Activated CD8-positive, alpha-beta T cell treated with anti-CD3 and anti-CD28 coated beads for 36 hours (primary cell): ENCODE data around the gene APBA3. TPM values are rescaled to one million over a fixed set of nuclear protein-coding genes. Genes with fewer than 3 reads are reported as not detected.

Experiments used
- ATAC-seq: fragments of 200-7000 bp; cut with Tn5 transposase; one replicate; pipeline ENCODE4 v1.10.0; 2021; ENCODE audit warnings: mild to moderate bottlenecking, moderate library complexity
- CTCF ChIA-PET: fragments of 350-600 bp; sonication (Branson Sonifier 250); formaldehyde crosslinking; loops from one replicate; lab custom pipeline; 2021; ENCODE audit warnings: antibody characterized with exemption; lab: Charles Lee
- POLR2A ChIA-PET: fragments of 350-600 bp; sonication (Branson Sonifier 250); formaldehyde crosslinking; loops from one replicate; lab custom pipeline; 2021; ENCODE audit warnings: antibody characterized with exemption; lab: Charles Lee
- DNase-seq: peaks from one replicate; pipeline ENCODE4 v3.0.0-alpha.2; 2020
- H3K27ac Mint-ChIP-seq: one replicate; pipeline ENCODE4 v1.8.0; 2021; ENCODE audit warnings: mild to moderate bottlenecking, mixed read lengths
- H3K27me3 Mint-ChIP-seq: one replicate; pipeline ENCODE4 v1.8.0; 2021; ENCODE audit warnings: mixed read lengths
- H3K36me3 Mint-ChIP-seq: one replicate; pipeline ENCODE4 v1.8.0; 2021; ENCODE audit warnings: low read depth, mixed read lengths
- H3K4me1 Mint-ChIP-seq: one replicate; pipeline ENCODE4 v1.8.0; 2021; ENCODE audit warnings: low read depth, mixed read lengths
- H3K4me3 Mint-ChIP-seq: one replicate; pipeline ENCODE4 v1.8.0; 2021; ENCODE audit warnings: mild to moderate bottlenecking, moderate library complexity, mixed read lengths
- H3K9me3 Mint-ChIP-seq: one replicate; pipeline ENCODE4 v1.8.0; 2021; ENCODE audit warnings: mixed read lengths
- intact Hi-C: fragments of 100-400 bp; cut with micrococcal nuclease; formaldehyde crosslinking; loops from one replicate; pipeline ENCODE4 v1.10.0; 2022
- total RNA-seq, 2 experiments: library from RNA; stranded (reverse); gene quantifications; one replicate each; pipeline ENCODE4 v1.2.3, GENCODE V29; 2021
- TF ChIP-seq, protein P1 (sequence below): fragments of 200-600 bp; IDR thresholded peaks from one replicate; pipeline ENCODE4 v1.8.0; 2022; ENCODE audit warnings: antibody characterized with exemption, mild to moderate bottlenecking

APBA3 gene
- total RNA-seq, 2 experiments from 2014 or later = 28.0 to 29.1 TPM

DNA sequence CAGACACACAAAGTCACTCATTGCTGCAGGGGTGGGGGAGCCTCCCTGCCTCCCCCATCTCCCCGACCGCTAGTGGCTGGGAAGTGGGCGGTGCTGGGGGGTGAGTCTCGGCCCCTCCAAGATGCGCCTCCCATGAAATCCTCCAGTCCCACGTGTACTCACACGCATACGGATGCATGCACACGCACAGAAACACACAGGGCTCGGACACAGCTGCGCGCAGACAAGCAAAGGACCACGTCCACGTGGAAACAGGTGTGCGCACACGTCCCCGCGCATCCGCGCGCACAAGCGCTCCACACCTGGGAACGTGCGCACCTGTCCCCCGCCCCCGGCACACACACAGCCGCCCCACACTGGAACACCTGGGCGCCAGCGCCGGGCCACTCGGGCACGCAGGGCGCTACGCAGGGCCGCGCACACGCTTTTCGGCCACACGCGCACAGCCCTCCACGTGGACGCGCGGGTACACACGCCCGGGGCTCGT is 24.0 kb upstream of the APBA3 start:
- intact Hi-C loops = no loop called here
- CTCF ChIA-PET = interaction anchor here (2.6 to 3.4 kb wide), 2 partner anchors 33 to 37 kb away, joined by 12 to 13 read pairs; no protein-coding TSS in a partner anchor

DNA sequence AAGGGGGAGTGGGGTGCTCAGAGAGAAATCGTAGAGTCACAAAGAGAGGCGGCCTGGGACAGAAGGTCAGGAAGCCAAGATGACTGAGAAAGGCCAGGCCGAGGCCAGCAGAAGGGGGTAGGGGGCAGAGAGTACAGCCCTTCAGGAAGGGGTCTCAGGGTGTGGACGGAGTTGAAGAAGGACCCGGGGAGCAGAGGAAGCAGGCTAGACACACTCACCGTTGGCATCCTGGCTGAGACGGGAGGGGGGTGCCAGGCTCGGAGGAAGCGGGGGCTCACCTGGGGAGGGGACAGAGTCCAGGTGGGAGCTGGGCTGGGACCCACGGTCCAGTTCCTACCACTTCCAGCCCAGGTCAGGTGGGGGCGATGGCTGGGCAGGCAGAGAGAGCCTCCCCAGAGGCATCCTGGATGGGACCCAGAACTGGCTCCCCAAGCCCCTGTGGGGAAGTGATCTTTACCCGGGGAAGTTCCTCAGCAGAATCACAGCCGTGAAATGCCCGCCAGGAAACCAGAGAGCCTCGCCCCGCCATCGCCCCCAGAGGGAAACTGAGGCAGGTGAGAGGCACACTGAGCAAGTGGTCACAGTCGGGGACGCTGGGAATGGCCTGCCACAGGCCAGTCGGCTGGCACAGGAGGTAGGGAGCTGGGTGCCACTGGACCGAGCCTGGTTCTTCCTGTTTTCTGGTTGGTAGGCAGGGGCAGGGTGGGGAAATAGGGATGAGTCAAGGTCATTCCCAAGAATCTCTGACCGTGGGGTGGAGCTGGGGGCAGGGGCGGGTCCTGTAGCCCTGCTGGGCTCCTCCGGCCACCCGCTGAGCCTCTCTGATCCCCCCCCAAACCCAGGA is 23.3 kb upstream of the APBA3 start:
- peak overlapping the region; percentile 80 for H3K27ac Mint-ChIP-seq
- H3K9me3 Mint-ChIP-seq = peaks cover 17% of the 10 kb centered on the region
- H3K4me1 Mint-ChIP-seq = peaks cover 13% of the 10 kb centered on the region
- CTCF ChIA-PET = interaction anchor here (1.0 to 3.4 kb wide), 6 partner anchors 13 to 64 kb away, joined by 3 to 15 read pairs (median 9); partner anchors contain the start of genes APBA3, MRPL54 and RAX2
- no peaks in the 10 kb centered on the region for H3K27me3 Mint-ChIP-seq
- DNase-seq (no peak), ATAC-seq (no peak)
- TF ChIP-seq, protein P1, sequence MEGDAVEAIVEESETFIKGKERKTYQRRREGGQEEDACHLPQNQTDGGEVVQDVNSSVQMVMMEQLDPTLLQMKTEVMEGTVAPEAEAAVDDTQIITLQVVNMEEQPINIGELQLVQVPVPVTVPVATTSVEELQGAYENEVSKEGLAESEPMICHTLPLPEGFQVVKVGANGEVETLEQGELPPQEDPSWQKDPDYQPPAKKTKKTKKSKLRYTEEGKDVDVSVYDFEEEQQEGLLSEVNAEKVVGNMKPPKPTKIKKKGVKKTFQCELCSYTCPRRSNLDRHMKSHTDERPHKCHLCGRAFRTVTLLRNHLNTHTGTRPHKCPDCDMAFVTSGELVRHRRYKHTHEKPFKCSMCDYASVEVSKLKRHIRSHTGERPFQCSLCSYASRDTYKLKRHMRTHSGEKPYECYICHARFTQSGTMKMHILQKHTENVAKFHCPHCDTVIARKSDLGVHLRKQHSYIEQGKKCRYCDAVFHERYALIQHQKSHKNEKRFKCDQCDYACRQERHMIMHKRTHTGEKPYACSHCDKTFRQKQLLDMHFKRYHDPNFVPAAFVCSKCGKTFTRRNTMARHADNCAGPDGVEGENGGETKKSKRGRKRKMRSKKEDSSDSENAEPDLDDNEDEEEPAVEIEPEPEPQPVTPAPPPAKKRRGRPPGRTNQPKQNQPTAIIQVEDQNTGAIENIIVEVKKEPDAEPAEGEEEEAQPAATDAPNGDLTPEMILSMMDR = no peak
- H3K36me3 Mint-ChIP-seq = peaks cover 33% of the 10 kb centered on the region
- intact Hi-C loops = loop anchor here (5.0 kb wide), 1 partner anchor 37 kb away; no protein-coding TSS in a partner anchor
- POLR2A ChIA-PET = interaction anchor here (1.0 to 3.1 kb wide), 6 partner anchors 9 to 33 kb away, joined by 3 to 15 read pairs (median 4); partner anchors contain the start of gene MRPL54
- peak overlapping the region; percentile 84 for H3K4me3 Mint-ChIP-seq

More for the DNA sequence above, 24.0 kb upstream of the APBA3 start:
- H3K4me1 Mint-ChIP-seq = peaks cover 13% of the 10 kb centered on the region
- peak overlapping the region; percentile 80 for H3K27ac Mint-ChIP-seq
- peak overlapping the region; percentile 84 for H3K4me3 Mint-ChIP-seq
- DNase-seq (peak; percentile 48), ATAC-seq (peak; percentile 25)
- peaks cover 33% of the 10 kb centered on the region for H3K36me3 Mint-ChIP-seq
- H3K27me3 Mint-ChIP-seq = no peaks in the 10 kb centered on the region
- POLR2A ChIA-PET = interaction anchor here (1.0 to 3.1 kb wide), 5 partner anchors 8 to 26 kb away, joined by 3 to 15 read pairs (median 5); partner anchors contain the start of gene MRPL54
- H3K9me3 Mint-ChIP-seq = peaks cover 17% of the 10 kb centered on the region
- TF ChIP-seq, protein P1 = no peak

DNA sequence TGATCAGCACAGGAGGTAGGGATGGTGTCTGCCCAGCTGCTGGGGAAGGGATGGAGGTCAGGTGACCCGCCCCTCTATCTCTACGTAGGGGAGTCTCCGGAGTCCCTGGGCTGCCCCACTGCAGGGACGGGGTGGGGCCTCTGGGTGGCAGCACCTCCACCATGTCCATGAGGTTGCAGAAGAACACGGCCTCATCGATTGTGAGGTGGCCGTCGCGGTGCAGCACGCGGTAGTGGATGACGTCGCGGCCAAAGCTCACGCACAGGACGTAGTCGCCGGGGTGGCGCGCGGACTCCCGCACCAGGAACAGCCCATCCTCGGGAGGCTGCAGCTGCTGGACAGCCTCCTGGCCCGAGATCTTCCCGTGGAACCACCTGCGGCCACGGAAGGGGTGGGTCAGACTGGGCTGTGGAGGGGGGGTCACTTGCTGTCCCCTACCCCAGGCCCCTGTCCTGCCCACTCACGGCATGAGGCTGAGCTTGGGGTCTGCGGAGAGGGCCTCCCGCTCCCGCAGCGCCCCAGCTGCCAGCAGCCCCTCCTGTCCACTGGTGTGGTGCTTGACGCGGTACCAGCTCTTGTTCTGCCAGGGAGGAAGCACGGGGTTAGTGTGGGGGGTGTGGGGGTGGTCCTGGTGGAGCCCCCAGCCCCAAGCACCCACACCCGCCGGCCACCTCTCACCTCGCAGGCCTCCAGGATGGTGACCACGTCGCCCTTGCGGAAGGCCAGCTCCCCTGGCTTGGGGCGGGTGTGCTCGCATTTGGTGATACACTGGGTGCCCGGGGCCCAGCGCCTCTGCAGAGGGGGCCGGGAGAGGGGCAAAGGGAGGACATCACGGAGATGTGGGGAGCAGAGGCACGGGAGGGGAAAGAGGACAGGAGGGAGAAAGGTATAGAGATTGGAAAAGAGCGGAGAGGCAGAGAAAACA is 22.4 kb upstream of the APBA3 start:
- Mint-ChIP-seq H3K27ac (peak overlapping the region; percentile 55), H3K36me3 (peaks cover 33% of the 10 kb centered on the region), H3K4me3 (peak overlapping the region; percentile 84), H3K9me3 (peaks cover 17% of the 10 kb centered on the region), H3K27me3 (no peaks in the 10 kb centered on the region), H3K4me1 (peaks cover 8% of the 10 kb centered on the region)
- DNase-seq = peak; percentile 71
- ATAC-seq = peak; percentile 66
- intact Hi-C loops = loop anchor here (5.0 kb wide), 1 partner anchor 38 kb away; no protein-coding TSS in a partner anchor
- TF ChIP-seq, protein P1 = peak; percentile 68
- ChIA-PET CTCF (interaction anchor here (1.0 to 3.4 kb wide), 7 partner anchors 13 to 86 kb away, joined by 3 to 15 read pairs (median 6); partner anchors contain the start of genes APBA3, MRPL54 and RAX2), POLR2A (interaction anchor here (1.3 to 3.1 kb wide), 4 partner anchors 9 to 34 kb away, joined by 3 to 15 read pairs (median 6); partner anchors contain the start of gene MRPL54)

DNA sequence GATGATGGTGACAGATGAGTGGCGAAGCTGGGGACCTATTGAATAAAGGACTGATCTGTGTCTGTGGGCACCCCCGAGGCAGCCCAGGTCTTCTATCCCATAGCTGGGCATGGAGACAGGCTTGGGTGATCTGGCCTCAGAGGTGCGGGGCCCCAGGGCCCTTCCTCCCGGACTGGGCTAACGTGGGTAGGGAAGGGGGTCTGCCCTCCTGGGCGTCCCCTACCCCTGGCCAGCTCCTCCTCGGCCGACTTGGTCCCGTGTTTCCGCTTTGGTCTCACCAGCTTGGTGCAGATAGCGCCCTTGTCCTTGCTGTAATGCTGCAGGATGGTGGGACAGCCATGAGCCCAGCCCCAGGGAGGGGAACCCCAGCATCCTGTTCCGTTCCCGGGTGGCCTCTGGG is 21.4 kb upstream of the APBA3 start:
- POLR2A ChIA-PET = interaction anchor here (1.0 to 3.1 kb wide), 3 partner anchors 8 to 29 kb away, joined by 3 to 15 read pairs (median 7); no protein-coding TSS in a partner anchor
- no peak for ATAC-seq
- Mint-ChIP-seq H3K4me3 (no peak overlapping the region), H3K27ac (no peak overlapping the region), H3K4me1 (peaks cover 7% of the 10 kb centered on the region), H3K27me3 (no peaks in the 10 kb centered on the region), H3K36me3 (peaks cover 37% of the 10 kb centered on the region), H3K9me3 (peaks cover 17% of the 10 kb centered on the region)
- TF ChIP-seq, protein P1 = no peak
- CTCF ChIA-PET = interaction anchor here (1.2 to 3.4 kb wide), 5 partner anchors 11 to 87 kb away, joined by 3 to 15 read pairs (median 12); partner anchors contain the start of genes APBA3, MRPL54 and RAX2
- DNase-seq = no peak
- intact Hi-C loops = loop anchor here (5.0 kb wide), 1 partner anchor 39 kb away; no protein-coding TSS in a partner anchor
